Thyroid gland (tissue), 4 donors: ENCODE results near the gene TLE5.
"Not testable (repeated sequence)": the region's sequence is repeated elsewhere in the genome, so short reads cannot be mapped to it uniquely, and the experiment has no call there.

ENCODE experiments used
- CTCF ChIP-seq, 6 experiments: fragments of 200-600 bp in 3 of 6; fragments of 450-650 bp in 3 of 6; sonication (generic) in 3 of 6; IDR thresholded peaks; one replicate each; pipeline ENCODE4 v1.5.1; 2016 to 2019; ENCODE audit warnings: antibody characterized with exemption in 6 of 6, mild to moderate bottlenecking in 2 of 6, inconsistent platforms in 1 of 6, moderate library complexity in 1 of 6
- POLR2A ChIP-seq, 2 donors: fragments of 450-650 bp; IDR thresholded peaks; one replicate each; pipeline ENCODE4 v1.6.1; 2017; ENCODE audit warnings: antibody characterized with exemption in 2 of 2, mild to moderate bottlenecking in 2 of 2, moderate library complexity in 1 of 2

- not testable (repeated sequence) for TF ChIP-seq POLR2A, CTCF (IDR thresholded peaks at IDR 0.05)
Measured at GRCh38 chr19:3012059-3012458, 50.2 kb downstream of the TLE5 start.
